Measurements from ENCODE around the gene PLS1.

PLS1 gene

GRCh38 chr3:142644502-142644901, 48.3 kb downstream of the PLS1 start:
- no peak for DNase-seq

- no peak for DNase-seq
Measured at GRCh38 chr3:142645236-142645793, 49.1 kb downstream of the PLS1 start.

- no peak for DNase-seq
Measured at GRCh38 chr3:142646020-142646785, 50.0 kb downstream of the PLS1 start.

GRCh38 chr3:142647856-142648255, 51.7 kb downstream of the PLS1 start:
- DNase-seq: no peak

- DNase-seq: no peak
Measured at GRCh38 chr3:142648950-142649349, 52.8 kb downstream of the PLS1 start.

- DNase-seq: peak; percentile 2
Measured at GRCh38 chr3:142650001-142650693, 54.0 kb downstream of the PLS1 start.

GRCh38 chr3:142651711-142652110, 55.5 kb downstream of the PLS1 start:
- DNase-seq: no peak

GRCh38 chr3:142652826-142653292, 56.7 kb downstream of the PLS1 start:
- DNase-seq: no peak

- DNase-seq: no peak
Measured at GRCh38 chr3:142656575-142656974, 60.4 kb downstream of the PLS1 start.

GRCh38 chr3:142657033-142657432, 60.8 kb downstream of the PLS1 start:
- DNase-seq: no peak

- DNase-seq: no peak
Measured at GRCh38 chr3:142660383-142660782, 64.2 kb downstream of the PLS1 start.

- DNase-seq: no peak
Measured at GRCh38 chr3:142660893-142661292, 64.7 kb downstream of the PLS1 start.

GRCh38 chr3:142663865-142664264, 67.7 kb downstream of the PLS1 start:
- DNase-seq: no peak

- no peak for DNase-seq
Measured at GRCh38 chr3:142664311-142664710, 68.1 kb downstream of the PLS1 start.

GRCh38 chr3:142664819-142665218, 68.6 kb downstream of the PLS1 start:
- no peak for DNase-seq

- DNase-seq: no peak
Measured at GRCh38 chr3:142670120-142670519, 73.9 kb downstream of the PLS1 start.

GRCh38 chr3:142676151-142676550, 80.0 kb downstream of the PLS1 start:
- DNase-seq: no peak

GRCh38 chr3:142680710-142681109, 84.5 kb downstream of the PLS1 start:
- no peak for DNase-seq

GRCh38 chr3:142690613-142691012, 94.4 kb downstream of the PLS1 start:
- no peak for DNase-seq

GRCh38 chr3:142691527-142691926, 95.3 kb downstream of the PLS1 start:
- DNase-seq: no peak

GRCh38 chr3:142693136-142693853, 97.1 kb downstream of the PLS1 start:
- no peak for DNase-seq

GRCh38 chr3:142694225-142694624, 98.0 kb downstream of the PLS1 start:
- DNase-seq: no peak

GRCh38 chr3:142705198-142705597, 109.0 kb downstream of the PLS1 start:
- DNase-seq: peak; percentile 6

All from eye (tissue), 1 donor.